ENCODE measurements around the gene MYH1.

GRCh38 chr17:10549096-10549842 lies 30.9 kb upstream of the MYH1 start, which contains the start of gene MYH2:
- TF ChIP-seq CTCF (conservative IDR thresholded peaks at IDR 0.05; ENCODE audit: low read depth, low read length) (no peak), EZH2 (IDR thresholded peaks at IDR 0.05; ENCODE audit: low read length, unreplicated experiment) (no peak)
